Liver (tissue), 9 donors: ENCODE results near the gene G6PC1. TPM values are rescaled to one million over a fixed set of nuclear protein-coding genes. Genes with fewer than 3 reads are reported as not detected.

Experiments used
- DNase-seq: peaks from one replicate; pipeline ENCODE4 v3.0.0-alpha.2; 2017; ENCODE audit warnings: low spot score
- H3K27ac ChIP-seq, 2 donors: one replicate each; pipeline ENCODE4 v1.7.0; 2013; ENCODE audit warnings: inconsistent platforms in 2 of 2, low read length in 2 of 2, control low read depth in 1 of 2, low read depth in 1 of 2, mild to moderate bottlenecking in 1 of 2
- H3K27me3 ChIP-seq, 4 donors: one replicate each; pipeline versions ENCODE4 v1.6.1 to v1.7.0; 2013; ENCODE audit warnings: low read length in 3 of 4, inconsistent platforms in 1 of 4, mild to moderate bottlenecking in 1 of 4, moderate library complexity in 1 of 4; ENCODE audit not compliant: control insufficient read depth in 4 of 4, insufficient read depth in 4 of 4
- H3K36me3 ChIP-seq, 4 donors: one replicate each; pipeline versions ENCODE4 v1.6.1 to v1.7.0; 2013; ENCODE audit warnings: low read length in 3 of 4, mild to moderate bottlenecking in 3 of 4, low read depth in 1 of 4, moderate library complexity in 1 of 4; ENCODE audit not compliant: control insufficient read depth in 4 of 4, insufficient read depth in 3 of 4
- H3K4me1 ChIP-seq, 4 donors: one replicate each; pipeline versions ENCODE4 v1.6.1 to v1.7.0; 2013; ENCODE audit warnings: low read length in 3 of 4, mild to moderate bottlenecking in 3 of 4, moderate library complexity in 1 of 4; ENCODE audit not compliant: control insufficient read depth in 4 of 4, insufficient read depth in 4 of 4
- H3K4me3 ChIP-seq, 3 donors: one replicate each; pipeline versions ENCODE4 v1.6.1 to v1.7.0; 2013; ENCODE audit warnings: low read length in 3 of 3, control low read depth in 1 of 3, low read depth in 1 of 3, mild to moderate bottlenecking in 1 of 3
- H3K9ac ChIP-seq, 2 donors: one replicate each; pipeline ENCODE4 v1.7.0; 2013; ENCODE audit warnings: low read length in 2 of 2, mild to moderate bottlenecking in 2 of 2, moderate library complexity in 2 of 2, control low read depth in 1 of 2, low read depth in 1 of 2
- H3K9me3 ChIP-seq, 4 donors: one replicate each; pipeline versions ENCODE4 v1.6.1 to v1.7.0; 2013; ENCODE audit warnings: low read length in 3 of 4; ENCODE audit not compliant: control insufficient read depth in 4 of 4
- ATF3 ChIP-seq: IDR thresholded peaks from 2 replicates; pipeline ENCODE4 v1.6.1; 2016; ENCODE audit warnings: antibody characterized with exemption
- EGR1 ChIP-seq, 2 donors: IDR thresholded peaks; 2 replicates each; pipeline ENCODE4 v1.6.1; 2016 to 2018; ENCODE audit warnings: antibody characterized with exemption in 2 of 2, low read depth in 2 of 2
- FOXA1 ChIP-seq: IDR thresholded peaks from 2 replicates; pipeline ENCODE4 v1.6.1; 2016; ENCODE audit warnings: antibody characterized with exemption
- FOXA2 ChIP-seq: IDR thresholded peaks from 2 replicates; pipeline ENCODE4 v1.6.1; 2016; ENCODE audit warnings: antibody characterized with exemption
- GABPA ChIP-seq, 2 donors: IDR thresholded peaks in 1 of 2; conservative IDR thresholded peaks in 1 of 2; 2 replicates each; pipeline ENCODE4 v1.6.1; 2016; ENCODE audit warnings: antibody characterized with exemption in 2 of 2, mild to moderate bottlenecking in 1 of 2, moderate library complexity in 1 of 2
- HNF4A ChIP-seq, 2 donors: conservative IDR thresholded peaks; 2 replicates each; pipeline ENCODE4 v1.6.1; 2016; ENCODE audit warnings: antibody characterized with exemption in 2 of 2, mild to moderate bottlenecking in 2 of 2
- HNF4G ChIP-seq: IDR thresholded peaks from 2 replicates; pipeline ENCODE4 v1.6.1; 2016; ENCODE audit warnings: antibody characterized with exemption
- JUND ChIP-seq, 2 donors: IDR thresholded peaks; 2 replicates each; pipeline ENCODE4 v1.6.1; 2016; ENCODE audit warnings: antibody characterized with exemption in 2 of 2
- NR2F2 ChIP-seq: IDR thresholded peaks from 2 replicates; pipeline ENCODE4 v1.6.1; 2016; ENCODE audit warnings: antibody characterized with exemption
- RAD21 ChIP-seq, 2 donors: IDR thresholded peaks; 2 replicates each; pipeline ENCODE4 v1.6.1; 2016; ENCODE audit warnings: antibody characterized with exemption in 2 of 2, mild to moderate bottlenecking in 2 of 2
- REST ChIP-seq: IDR thresholded peaks from 2 replicates; pipeline ENCODE4 v1.6.1; 2016; ENCODE audit warnings: antibody characterized with exemption, mild to moderate bottlenecking
- RXRA ChIP-seq, 2 donors: IDR thresholded peaks; 2 replicates each; pipeline ENCODE4 v1.6.1; 2017 to 2018; ENCODE audit warnings: antibody characterized with exemption in 2 of 2, mild to moderate bottlenecking in 1 of 2
- SP1 ChIP-seq: IDR thresholded peaks from 2 replicates; pipeline ENCODE4 v1.6.1; 2018; ENCODE audit warnings: antibody characterized with exemption, mild to moderate bottlenecking
- TAF1 ChIP-seq: conservative IDR thresholded peaks from 2 replicates; pipeline ENCODE4 v1.6.1; 2016; ENCODE audit warnings: antibody characterized with exemption, mild to moderate bottlenecking
- YY1 ChIP-seq: IDR thresholded peaks from 2 replicates; pipeline ENCODE4 v1.6.1; 2016; ENCODE audit warnings: antibody characterized with exemption, mild to moderate bottlenecking
- ZBTB33 ChIP-seq: IDR thresholded peaks from 2 replicates; pipeline ENCODE4 v1.6.1; 2016; ENCODE audit warnings: antibody characterized with exemption
- whole genome bisulfite sequencing: extraction: QIAGEN DNeasy Blood & Tissue Kit; methylation state at CpG from one replicate; pipeline ENCODE4 v1.1.7; 2013; 5-methylcytosine and 5-hydroxymethylcytosine counted together
- polyA plus RNA-seq, 2 donors: library from polyadenylated mRNA; stranded (reverse) in 1 of 2; unstranded in 1 of 2; fragments of 200-250 nt in 1 of 2; fragments of >200 nt in 1 of 2; fragmentation: Nextera tagmentation in 1 of 2; extraction: Ambion mirVana in 1 of 2; gene quantifications; one replicate each; pipeline versions ENCODE4 v1.2.1 to v1.2.3, GENCODE V29; 2013 to 2015
- total RNA-seq, 2 donors: library from RNA; depleted of rRNA; stranded (reverse); fragments of >200 nt; gene quantifications; one replicate each; pipeline ENCODE4 v1.2.3, GENCODE V29; 2014
- TF ChIP-seq, protein P1 (sequence below): IDR thresholded peaks from 2 replicates; pipeline ENCODE4 v1.6.1; 2016; ENCODE audit warnings: antibody characterized with exemption
- TF ChIP-seq, protein P2 (sequence below): fragments of 150-350 bp; IDR thresholded peaks from 2 replicates; pipeline ENCODE4 v1.5.1; 2017; ENCODE audit warnings: improper control_type of control experiment, low read depth, low read length; ENCODE audit not compliant: missing input control
- donor health status: healthy.
- donor health status: healthy.
- donor health status: healthy.
- donor health status: healthy.
- donor health status: healthy.

The G6PC1 gene
- total and polyA plus RNA-seq, 4 donors, result 23.8 to 271 (median 114) TPM

DNA sequence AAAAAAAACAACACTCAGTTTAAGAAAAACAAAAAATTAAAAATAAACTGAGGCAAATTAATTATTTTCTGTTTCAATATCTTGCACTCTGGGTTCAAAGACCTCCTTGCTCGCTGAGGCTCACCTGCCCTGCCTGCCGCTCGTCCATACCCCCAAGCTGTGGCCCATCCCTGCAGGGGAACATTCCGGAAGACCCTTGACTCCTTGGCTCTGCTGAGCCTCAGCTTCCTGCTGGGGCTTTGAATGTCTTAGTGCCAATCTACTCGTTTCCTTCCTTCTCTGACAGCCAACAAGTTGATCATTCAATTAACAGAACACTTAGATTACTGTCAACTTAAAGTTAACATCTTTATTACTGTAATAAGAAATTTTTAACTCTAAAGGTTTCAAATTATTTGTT is 24.3 kb downstream of the G6PC1 start:
- Histone ChIP-seq H3K36me3 (no peaks in the 10 kb centered on the region), H3K9me3 (no peaks in the 10 kb centered on the region), H3K4me1 (peaks cover 2 to 14% (median 7%) of the 10 kb centered on the region in 4 donors), H3K27me3 (no peaks in the 10 kb centered on the region), H3K27ac (no peak overlapping the region), H3K9ac (no peak overlapping the region), H3K4me3 (no peak overlapping the region)
- DNase-seq, result no peak
- 69% methylated on average over 5 of the region's 5 CpGs for WGBS
- TF ChIP-seq, protein P1, sequence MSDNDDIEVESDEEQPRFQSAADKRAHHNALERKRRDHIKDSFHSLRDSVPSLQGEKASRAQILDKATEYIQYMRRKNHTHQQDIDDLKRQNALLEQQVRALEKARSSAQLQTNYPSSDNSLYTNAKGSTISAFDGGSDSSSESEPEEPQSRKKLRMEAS, result no peak
- TF ChIP-seq GABPA (IDR thresholded peaks at IDR 0.05 in 1 of 2, conservative IDR thresholded peaks at IDR 0.05 in 1 of 2), result no peak
- TF ChIP-seq ZBTB33, result no peak
- no peak for TF ChIP-seq JUND (IDR thresholded peaks at IDR 0.05)

DNA sequence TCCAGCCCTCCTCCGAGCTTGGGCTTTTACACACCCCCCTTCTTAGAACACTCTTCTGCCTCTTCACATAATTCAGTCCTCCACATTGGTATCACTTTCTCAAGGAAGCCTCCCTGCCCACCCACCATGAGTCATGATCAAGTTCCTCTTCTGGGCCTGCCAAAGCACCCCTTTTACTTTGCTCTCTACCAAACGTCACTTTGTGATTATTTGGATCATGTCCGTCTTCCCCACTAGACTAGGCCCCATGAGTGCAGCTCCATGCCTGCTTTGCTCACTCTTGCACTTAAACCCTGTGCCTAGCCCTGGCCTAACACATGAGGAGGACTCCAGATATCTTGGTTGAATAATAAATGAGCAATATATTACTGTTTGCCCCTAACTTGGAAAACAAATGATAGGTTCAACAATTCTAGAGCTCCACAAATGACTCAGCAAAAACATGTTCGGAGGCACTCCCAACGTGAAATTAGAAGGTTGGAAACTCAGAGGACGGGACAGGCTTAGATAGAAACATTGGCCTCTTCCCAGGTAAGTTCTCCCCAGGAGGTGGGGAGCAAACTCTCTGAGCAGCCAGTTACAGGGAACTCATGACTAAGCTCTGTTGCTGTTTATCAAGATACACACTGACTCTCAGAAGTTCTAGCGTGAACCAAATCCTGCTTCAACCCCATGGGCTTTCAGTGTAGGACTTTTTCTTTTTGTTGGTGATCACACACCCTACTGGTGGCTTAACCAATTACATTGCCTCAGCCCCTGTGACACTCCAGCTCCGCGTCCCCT is 28.3 kb downstream of the G6PC1 start:
- WGBS, result 37% methylated on average over 9 of the region's 9 CpGs
- H3K4me1 ChIP-seq, result peaks cover 2 to 8% (median 7%) of the 10 kb centered on the region in 4 donors
- no peaks in the 10 kb centered on the region for H3K36me3 ChIP-seq
- TF ChIP-seq, protein P2, sequence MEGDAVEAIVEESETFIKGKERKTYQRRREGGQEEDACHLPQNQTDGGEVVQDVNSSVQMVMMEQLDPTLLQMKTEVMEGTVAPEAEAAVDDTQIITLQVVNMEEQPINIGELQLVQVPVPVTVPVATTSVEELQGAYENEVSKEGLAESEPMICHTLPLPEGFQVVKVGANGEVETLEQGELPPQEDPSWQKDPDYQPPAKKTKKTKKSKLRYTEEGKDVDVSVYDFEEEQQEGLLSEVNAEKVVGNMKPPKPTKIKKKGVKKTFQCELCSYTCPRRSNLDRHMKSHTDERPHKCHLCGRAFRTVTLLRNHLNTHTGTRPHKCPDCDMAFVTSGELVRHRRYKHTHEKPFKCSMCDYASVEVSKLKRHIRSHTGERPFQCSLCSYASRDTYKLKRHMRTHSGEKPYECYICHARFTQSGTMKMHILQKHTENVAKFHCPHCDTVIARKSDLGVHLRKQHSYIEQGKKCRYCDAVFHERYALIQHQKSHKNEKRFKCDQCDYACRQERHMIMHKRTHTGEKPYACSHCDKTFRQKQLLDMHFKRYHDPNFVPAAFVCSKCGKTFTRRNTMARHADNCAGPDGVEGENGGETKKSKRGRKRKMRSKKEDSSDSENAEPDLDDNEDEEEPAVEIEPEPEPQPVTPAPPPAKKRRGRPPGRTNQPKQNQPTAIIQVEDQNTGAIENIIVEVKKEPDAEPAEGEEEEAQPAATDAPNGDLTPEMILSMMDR, result peak; percentile 81
- TF ChIP-seq FOXA2 (peak; percentile 45), TAF1 (no peak), GABPA (IDR thresholded peaks at IDR 0.05 in 1 of 2, conservative IDR thresholded peaks at IDR 0.05 in 1 of 2) (no peak), ZBTB33 (no peak), REST (peak; percentile 12), RXRA (IDR thresholded peaks at IDR 0.05) (peak; percentile 52 to 66), HNF4A (conservative IDR thresholded peaks at IDR 0.05) (peak; percentile 21 to 44), FOXA1 (no peak), NR2F2 (peak; percentile 42), YY1 (no peak), RAD21 (IDR thresholded peaks at IDR 0.05) (peak; percentile 90 to 92), ATF3 (no peak), HNF4G (no peak), JUND (IDR thresholded peaks at IDR 0.05) (no peak), SP1 (peak; percentile 30), EGR1 (IDR thresholded peaks at IDR 0.05; ENCODE audit: low read depth in 2 of 2) (no peak)
- TF ChIP-seq, protein P1, result peak; percentile 53
- peak overlapping the region; percentile 5 to 21 for H3K27ac ChIP-seq
- no peaks in the 10 kb centered on the region for H3K27me3 ChIP-seq
- H3K9me3 ChIP-seq, result no peaks in the 10 kb centered on the region
- no peak overlapping the region for H3K9ac ChIP-seq
- peak; percentile 47 for DNase-seq
- no peak overlapping the region for H3K4me3 ChIP-seq
